Cardiac muscle cell (in vitro differentiated cells and primary cell): ENCODE results near the gene CDK5RAP2. TPM values are rescaled to one million over a fixed set of nuclear protein-coding genes. Genes with fewer than 3 reads are reported as not detected.
"Not testable (repeated sequence)": the region's sequence is repeated elsewhere in the genome, so short reads cannot be mapped to it uniquely, and the experiment has no call there.

Source experiments
- DNase-seq, 2 donors: peaks; one replicate each; pipeline versions ENCODE4 v3.0.0 to v3.0.0-alpha.2; 2010 to 2017; ENCODE audit warnings: low read depth in 1 of 2, low spot score in 1 of 2
- H3K27ac ChIP-seq: fragments of 200-600 bp; sonication (generic); 2 replicates; pipeline ENCODE4 v1.5.1; 2016
- H3K27me3 ChIP-seq: fragments of 200-600 bp; sonication (generic); 2 replicates; pipeline ENCODE4 v1.6.0; 2016; ENCODE audit warnings: control low read depth
- H3K36me3 ChIP-seq: fragments of 200-600 bp; sonication (generic); 2 replicates; pipeline ENCODE4 v1.5.1; 2016; ENCODE audit warnings: control low read depth
- H3K4me1 ChIP-seq: fragments of 200-600 bp; sonication (generic); 2 replicates; pipeline ENCODE4 v1.8.1; 2017; ENCODE audit warnings: low read depth, mild to moderate bottlenecking, mixed run types
- H3K4me3 ChIP-seq: fragments of 200-600 bp; sonication (generic); 2 replicates; pipeline ENCODE4 v1.5.1; 2016; ENCODE audit warnings: mild to moderate bottlenecking
- H3K9me3 ChIP-seq: fragments of 200-600 bp; sonication (generic); 2 replicates; pipeline ENCODE4 v1.5.1; 2017; ENCODE audit warnings: low read depth, mild to moderate bottlenecking, control low read depth
- CTCF ChIP-seq: IDR thresholded peaks from 2 replicates; pipeline ENCODE4 v1.5.1; 2012; ENCODE audit warnings: low read depth, mild to moderate bottlenecking, low read length
- polyA plus RNA-seq: library from polyadenylated mRNA; unstranded; fragments of >200 nt; fragmentation: Nextera tagmentation; extraction: Ambion mirVana; gene quantifications from 2 replicates; pipeline ENCODE4 v1.2.1, GENCODE V29; 2016
- total RNA-seq: library from RNA; depleted of rRNA; stranded (reverse); fragments of >200 nt; gene quantifications from 2 replicates; pipeline ENCODE4 v1.2.3, GENCODE V29; 2016

The CDK5RAP2 gene
- total and polyA plus RNA-seq, 2 experiments from 2014 or later: 33.5 to 60.4 TPM

DNA sequence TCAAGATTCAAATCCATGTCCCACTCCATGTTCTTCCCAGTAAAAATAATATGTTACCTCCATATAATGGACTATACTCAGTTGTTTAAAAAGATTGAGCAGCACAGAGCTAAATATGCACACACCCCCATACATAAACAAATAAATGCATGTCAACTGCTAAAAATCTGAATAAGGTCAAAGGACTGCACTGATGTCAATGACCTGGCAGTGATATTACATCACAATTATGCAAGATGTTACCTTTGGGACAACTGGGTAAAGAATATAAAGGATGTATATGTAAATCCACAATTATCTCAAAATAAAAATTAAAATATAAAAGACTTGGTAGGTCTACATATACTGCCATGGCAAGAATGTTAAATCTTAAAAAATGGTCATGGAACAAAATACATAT, 57.9 kb downstream of the CDK5RAP2 start:
- H3K27ac ChIP-seq: no peak overlapping the region
- H3K27me3 ChIP-seq: no peaks in the 10 kb centered on the region
- no peak for DNase-seq
- TF ChIP-seq CTCF: no peak
- no peak overlapping the region for H3K4me3 ChIP-seq
- peaks cover 8% of the 10 kb centered on the region for H3K4me1 ChIP-seq
- peaks cover 15% of the 10 kb centered on the region for H3K36me3 ChIP-seq
- H3K9me3 ChIP-seq: no peaks in the 10 kb centered on the region

DNA sequence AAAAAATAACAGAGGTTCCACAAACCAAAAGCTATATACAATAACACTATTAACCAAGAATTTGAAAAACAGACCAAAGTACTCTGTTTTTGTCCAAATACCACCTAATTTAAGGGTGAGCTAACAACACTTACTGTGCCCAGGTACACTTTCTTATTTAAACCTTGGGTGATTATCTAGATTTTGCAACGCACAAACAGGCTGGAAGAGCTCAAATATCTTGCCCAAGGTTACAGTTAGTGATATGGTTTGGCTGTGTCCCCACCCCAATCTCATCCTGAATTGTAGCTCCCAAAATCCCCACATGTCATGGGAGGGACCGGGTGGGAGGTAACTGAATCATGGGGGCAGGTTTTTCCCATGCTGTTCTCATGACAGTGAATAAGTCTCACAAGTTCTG, 58.9 kb downstream of the CDK5RAP2 start:
- H3K27ac ChIP-seq: no peak overlapping the region
- H3K4me3 ChIP-seq: no peak overlapping the region
- no peaks in the 10 kb centered on the region for H3K4me1 ChIP-seq
- no peaks in the 10 kb centered on the region for H3K9me3 ChIP-seq
- DNase-seq: no peak
- peaks cover 15% of the 10 kb centered on the region for H3K36me3 ChIP-seq
- H3K27me3 ChIP-seq: no peaks in the 10 kb centered on the region
- TF ChIP-seq CTCF: no peak

DNA sequence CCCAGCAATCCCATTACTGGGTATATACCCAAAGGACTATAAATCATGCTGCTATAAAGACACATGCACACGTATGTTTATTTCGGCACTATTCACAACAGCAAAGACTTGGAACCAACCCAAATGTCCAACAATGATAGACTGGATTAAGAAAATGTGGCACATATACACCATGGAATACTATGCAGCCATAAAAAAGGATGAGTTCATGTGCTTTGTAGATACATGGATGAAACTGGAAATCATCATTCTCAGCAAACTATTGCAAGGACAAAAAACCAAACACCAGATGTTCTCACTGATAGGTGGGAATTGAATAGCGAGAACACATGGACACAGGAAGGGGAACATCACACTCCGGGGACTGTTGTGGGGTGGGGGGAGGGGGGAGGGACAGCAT, 64.0 kb downstream of the CDK5RAP2 start:
- not testable (repeated sequence) for H3K27ac ChIP-seq, H3K4me1 ChIP-seq, H3K36me3 ChIP-seq, H3K4me3 ChIP-seq, H3K9me3 ChIP-seq, H3K27me3 ChIP-seq, DNase-seq

DNA sequence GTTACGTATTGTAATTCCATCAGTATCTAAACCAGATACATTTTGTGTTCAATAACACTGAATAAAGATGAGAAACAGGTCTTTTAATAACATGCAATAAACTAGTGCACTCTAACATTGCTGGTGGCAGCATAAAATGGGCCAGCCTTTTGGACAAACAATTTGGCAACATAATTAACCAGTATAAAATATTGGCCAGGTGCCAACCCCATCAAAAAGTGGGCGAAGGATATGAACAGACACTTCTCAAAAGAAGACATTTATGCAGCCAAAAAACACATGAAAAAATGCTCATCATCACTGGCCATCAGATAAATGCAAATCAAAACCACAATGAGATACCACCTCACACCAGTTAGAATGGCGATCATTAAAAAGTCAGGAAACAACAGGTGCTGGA, 64.5 kb downstream of the CDK5RAP2 start:
- H3K27me3 ChIP-seq, H3K4me3 ChIP-seq, H3K4me1 ChIP-seq, DNase-seq, H3K9me3 ChIP-seq, H3K27ac ChIP-seq, H3K36me3 ChIP-seq: not testable (repeated sequence)

- no peaks in the 10 kb centered on the region for H3K9me3 ChIP-seq
- no peak for TF ChIP-seq CTCF
- H3K36me3 ChIP-seq: peaks cover 4% of the 10 kb centered on the region
These were observed 65.6 kb downstream of the CDK5RAP2 start for GRCh38 chr9:120514405-120514804.

DNA sequence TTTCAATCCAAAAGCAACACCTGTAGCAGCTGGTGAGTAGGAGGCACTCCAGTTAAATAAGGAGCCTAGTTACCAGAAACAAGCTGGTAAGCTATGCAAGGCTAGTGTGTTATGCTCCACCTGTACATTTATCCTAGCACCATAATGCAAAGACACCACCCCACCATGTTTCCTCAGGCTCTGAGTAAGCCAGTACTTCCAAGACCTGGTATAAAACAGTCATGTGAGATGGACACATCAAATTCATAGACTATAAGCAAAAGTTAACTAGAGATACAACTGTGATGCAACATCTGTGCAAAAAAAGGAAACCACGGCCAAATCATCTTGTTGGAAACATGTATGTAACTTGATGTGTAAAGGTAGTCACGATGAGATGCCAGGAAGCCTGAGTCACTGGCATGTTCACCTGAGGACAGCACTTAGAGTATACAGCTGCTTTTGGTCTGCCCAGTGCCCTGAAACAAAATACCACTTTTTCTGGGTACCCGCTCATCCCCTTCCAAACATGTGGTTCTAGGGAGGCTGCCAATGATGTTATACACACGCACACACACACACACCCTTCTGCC, 66.1 kb downstream of the CDK5RAP2 start:
- H3K9me3 ChIP-seq: no peaks in the 10 kb centered on the region
- H3K27ac ChIP-seq: no peak overlapping the region
- no peaks in the 10 kb centered on the region for H3K27me3 ChIP-seq
- peaks cover 4% of the 10 kb centered on the region for H3K36me3 ChIP-seq
- no peak for DNase-seq
- TF ChIP-seq CTCF: no peak
- no peak overlapping the region for H3K4me3 ChIP-seq
- H3K4me1 ChIP-seq: no peaks in the 10 kb centered on the region

More at GRCh38 chr9:120514405-120514804, 65.6 kb downstream of the CDK5RAP2 start:
- Histone ChIP-seq H3K4me1 (no peaks in the 10 kb centered on the region), H3K27ac (no peak overlapping the region), H3K4me3 (no peak overlapping the region), H3K27me3 (no peaks in the 10 kb centered on the region)
- no peak for DNase-seq

DNA sequence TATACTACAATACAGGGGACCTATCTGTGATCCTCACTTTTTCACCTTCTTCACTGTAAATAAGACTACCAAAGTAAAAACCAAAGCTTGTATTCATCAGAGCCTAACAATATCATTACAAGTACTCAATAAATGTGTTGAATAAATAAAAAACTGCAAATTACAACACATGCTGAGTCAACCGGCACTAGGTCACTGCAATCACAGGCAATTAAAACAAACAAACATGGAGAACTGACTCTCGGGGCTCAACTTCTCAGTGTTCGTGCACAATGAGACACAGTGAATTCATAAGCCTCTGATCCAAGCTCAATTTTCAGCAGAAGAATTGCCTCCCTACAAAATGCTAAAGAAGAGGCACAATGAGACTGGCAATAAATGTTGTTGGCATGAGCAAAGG, 69.2 kb downstream of the CDK5RAP2 start:
- no peaks in the 10 kb centered on the region for H3K4me1 ChIP-seq
- no peaks in the 10 kb centered on the region for H3K9me3 ChIP-seq
- H3K27me3 ChIP-seq: no peaks in the 10 kb centered on the region
- peaks cover 4% of the 10 kb centered on the region for H3K36me3 ChIP-seq
- no peak for DNase-seq
- no peak for TF ChIP-seq CTCF
- H3K4me3 ChIP-seq: no peak overlapping the region
- no peak overlapping the region for H3K27ac ChIP-seq
